HEK293T (cell line): ENCODE results near the gene HS6ST2.
A peak's percentile ranks its signal among the peaks of the same experiment; 100 is the strongest.

Experiments used
- CTCF ChIA-PET: fragments of 350-600 bp; formaldehyde crosslinking; extraction: SDS; loops from one replicate; lab custom pipeline; 2021; ENCODE audit warnings: antibody characterized with exemption, inconsistent platforms; lab: Yijun Ruan, JAX
- POLR2A ChIA-PET: fragments of 350-600 bp; formaldehyde crosslinking; extraction: SDS; loops from one replicate; lab custom pipeline; 2020; ENCODE audit warnings: antibody characterized with exemption, inconsistent platforms; lab: Yijun Ruan, JAX
- DNase-seq: peaks from one replicate; pipeline ENCODE4 v3.0.0; 2012; ENCODE audit warnings: mixed read lengths; ENCODE audit errors: extremely low spot score
- ARNT ChIP-seq: fragments of 450-650 bp; IDR thresholded peaks from 2 replicates; pipeline ENCODE4 v1.6.1; 2017; ENCODE audit warnings: mild to moderate bottlenecking
- BHLHE40 ChIP-seq: fragments of 450-650 bp; IDR thresholded peaks from 2 replicates; pipeline ENCODE4 v1.6.1; 2016; ENCODE audit warnings: mild to moderate bottlenecking, moderate library complexity, borderline replicate concordance
- CTBP1 ChIP-seq: fragments of 450-650 bp; IDR thresholded peaks from 2 replicates; pipeline ENCODE4 v1.6.1; 2016; ENCODE audit warnings: borderline replicate concordance
- ELF4 ChIP-seq: fragments of 450-650 bp; IDR thresholded peaks from 2 replicates; pipeline ENCODE4 v1.6.1; 2017; ENCODE audit warnings: antibody characterized with exemption
- FOXA1 ChIP-seq: fragments of 450-650 bp; IDR thresholded peaks from 2 replicates; pipeline ENCODE4 v1.6.1; 2016; ENCODE audit warnings: mild to moderate bottlenecking
- FOXK2 ChIP-seq: fragments of 450-650 bp; IDR thresholded peaks from 2 replicates; pipeline ENCODE4 v1.6.1; 2016; ENCODE audit warnings: mild to moderate bottlenecking
- FOXM1 ChIP-seq: fragments of 450-650 bp; IDR thresholded peaks from 2 replicates; pipeline ENCODE4 v1.6.1; 2017; ENCODE audit warnings: mild to moderate bottlenecking, borderline replicate concordance
- HDGF ChIP-seq: fragments of 450-650 bp; IDR thresholded peaks from 2 replicates; pipeline ENCODE4 v1.6.1; 2017; ENCODE audit warnings: antibody characterized with exemption, borderline replicate concordance
- L3MBTL2 ChIP-seq: fragments of 450-650 bp; conservative IDR thresholded peaks from 2 replicates; pipeline ENCODE4 v1.6.1; 2016; ENCODE audit warnings: mild to moderate bottlenecking
- LEF1 ChIP-seq: fragments of 450-650 bp; IDR thresholded peaks from 2 replicates; pipeline ENCODE4 v1.6.1; 2017; ENCODE audit warnings: mild to moderate bottlenecking, borderline replicate concordance
- NFRKB ChIP-seq: fragments of 450-650 bp; IDR thresholded peaks from 2 replicates; pipeline ENCODE4 v1.6.1; 2016; ENCODE audit warnings: mild to moderate bottlenecking, moderate library complexity
- SP1 ChIP-seq: fragments of 450-650 bp; IDR thresholded peaks from 2 replicates; pipeline ENCODE4 v1.6.1; 2017
- SUZ12 ChIP-seq: fragments of 450-650 bp; IDR thresholded peaks from 2 replicates; pipeline ENCODE4 v1.6.1; 2016; ENCODE audit warnings: mild to moderate bottlenecking
- TARDBP ChIP-seq: fragments of 450-650 bp; IDR thresholded peaks from 2 replicates; pipeline ENCODE4 v1.6.1; 2016
- ZNF384 ChIP-seq: fragments of 450-650 bp; IDR thresholded peaks from 2 replicates; pipeline ENCODE4 v1.6.1; 2016
- TF ChIP-seq, protein P1 (sequence below): fragments of 450-650 bp; IDR thresholded peaks from 2 replicates; pipeline ENCODE4 v1.6.1; 2016

The HS6ST2 gene

DNA sequence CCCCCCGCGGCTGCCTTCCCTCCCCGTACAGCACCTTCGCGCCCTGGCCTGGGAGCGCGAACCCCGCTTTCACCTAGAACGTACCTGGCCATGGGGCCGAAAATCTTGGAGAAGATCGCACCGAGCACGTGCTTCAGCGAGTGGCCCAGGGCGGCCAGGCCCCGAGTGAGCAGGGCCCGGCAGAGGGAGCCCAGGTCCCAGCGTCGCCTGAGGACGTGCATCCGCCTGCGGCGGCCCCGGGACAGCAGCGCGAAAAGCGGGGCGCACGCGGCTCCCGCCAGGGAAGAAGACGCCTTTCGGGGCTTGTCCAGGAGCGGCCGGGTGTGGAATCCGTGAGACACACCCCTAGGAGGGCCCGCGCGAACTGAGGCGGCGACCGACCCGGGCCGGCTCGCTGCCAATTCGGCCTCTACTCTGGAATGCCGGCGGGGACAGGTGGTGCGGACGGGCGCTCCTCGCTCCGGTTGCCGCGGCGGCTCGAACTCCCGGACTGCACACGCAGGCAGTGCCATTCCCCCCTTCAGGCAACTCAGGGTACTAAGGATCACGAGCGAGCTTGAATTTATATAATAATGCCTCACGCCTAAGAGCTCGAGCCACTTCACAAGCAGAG, at the start of gene HS6ST2:
Gene HS6ST2, minus strand, starts transcription at position 539 of the 613 bp plus-strand sequence.
- peak; percentile 71 for DNase-seq
- TF ChIP-seq ARNT (no peak), L3MBTL2 (peak; percentile 96), CTBP1 (no peak), ELF4 (no peak), LEF1 (0 out of 2 replicates have a peak, but pooled peaks have one; percentile 22)
- ChIA-PET CTCF (interaction anchor here (0.6 to 1.7 kb wide), 4 partner anchors 9 to 740 kb away, joined by 3 to 9 read pairs (median 5); no protein-coding TSS in a partner anchor), POLR2A (interaction anchor here (0.6 to 1.6 kb wide), 3 partner anchors 9 to 17 kb away, joined by 4 to 5 read pairs (median 4); no protein-coding TSS in a partner anchor)

DNA sequence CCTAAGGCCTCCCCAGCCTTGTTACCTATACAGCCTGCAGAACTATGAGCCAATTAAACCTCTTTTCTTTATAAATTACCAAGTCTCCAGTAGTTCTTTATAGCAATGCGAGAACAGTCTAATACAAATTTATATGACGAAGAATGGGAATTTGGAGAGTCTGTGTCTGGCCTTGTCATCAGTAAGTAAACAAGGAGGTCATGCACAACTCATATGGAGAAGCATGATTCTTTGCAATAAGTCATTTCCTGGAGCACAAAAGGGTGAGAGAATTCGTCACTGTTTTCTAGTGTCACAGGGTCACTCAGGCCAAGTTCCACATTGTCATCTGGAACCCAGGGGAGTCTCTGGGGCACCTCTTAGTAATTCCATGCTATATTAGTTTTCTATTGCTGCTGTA, 49.0 kb upstream of the HS6ST2 start:
- ChIA-PET CTCF (no interaction called here), POLR2A (no interaction called here)
- TF ChIP-seq LEF1 (no peak), ZNF384 (no peak), TARDBP (no peak), SUZ12 (no peak), FOXM1 (no peak), NFRKB (no peak), L3MBTL2 (no peak), ELF4 (no peak), ARNT (no peak)
- no peak for DNase-seq

DNA sequence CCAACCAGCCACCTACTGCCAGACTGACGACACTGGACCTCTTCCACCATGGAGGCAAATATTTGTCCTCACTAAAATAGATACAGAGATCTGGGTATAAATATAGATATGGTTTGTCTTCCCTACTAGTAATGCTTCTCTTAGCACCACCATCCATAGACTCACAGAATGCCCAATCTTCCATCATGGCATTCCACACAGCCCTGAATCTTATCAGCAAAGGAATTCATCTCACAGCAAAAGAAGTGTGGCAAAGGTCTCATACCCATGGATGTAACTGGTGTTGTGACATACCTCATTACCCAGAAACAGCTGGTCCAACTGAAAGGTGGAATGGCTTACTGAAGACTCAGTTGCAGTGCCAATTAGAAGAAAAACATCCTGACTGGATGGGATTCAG, 47.2 kb upstream of the HS6ST2 start:
- CTCF ChIA-PET: interaction anchor here (0.6 to 1.3 kb wide), 9 partner anchors 13 to 1162 kb away, joined by 3 to 7 read pairs (median 4); no protein-coding TSS in a partner anchor
- no peak for DNase-seq
- TF ChIP-seq ARNT (no peak), LEF1 (no peak), ELF4 (no peak), CTBP1 (no peak), FOXA1 (no peak), BHLHE40 (no peak), ZNF384 (no peak), FOXM1 (no peak), SUZ12 (no peak), SP1 (no peak), L3MBTL2 (no peak), FOXK2 (no peak), NFRKB (no peak), HDGF (no peak), TARDBP (no peak)
- TF ChIP-seq, protein P1, sequence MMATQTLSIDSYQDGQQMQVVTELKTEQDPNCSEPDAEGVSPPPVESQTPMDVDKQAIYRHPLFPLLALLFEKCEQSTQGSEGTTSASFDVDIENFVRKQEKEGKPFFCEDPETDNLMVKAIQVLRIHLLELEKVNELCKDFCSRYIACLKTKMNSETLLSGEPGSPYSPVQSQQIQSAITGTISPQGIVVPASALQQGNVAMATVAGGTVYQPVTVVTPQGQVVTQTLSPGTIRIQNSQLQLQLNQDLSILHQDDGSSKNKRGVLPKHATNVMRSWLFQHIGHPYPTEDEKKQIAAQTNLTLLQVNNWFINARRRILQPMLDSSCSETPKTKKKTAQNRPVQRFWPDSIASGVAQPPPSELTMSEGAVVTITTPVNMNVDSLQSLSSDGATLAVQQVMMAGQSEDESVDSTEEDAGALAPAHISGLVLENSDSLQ: no peak
- POLR2A ChIA-PET: no interaction called here

DNA sequence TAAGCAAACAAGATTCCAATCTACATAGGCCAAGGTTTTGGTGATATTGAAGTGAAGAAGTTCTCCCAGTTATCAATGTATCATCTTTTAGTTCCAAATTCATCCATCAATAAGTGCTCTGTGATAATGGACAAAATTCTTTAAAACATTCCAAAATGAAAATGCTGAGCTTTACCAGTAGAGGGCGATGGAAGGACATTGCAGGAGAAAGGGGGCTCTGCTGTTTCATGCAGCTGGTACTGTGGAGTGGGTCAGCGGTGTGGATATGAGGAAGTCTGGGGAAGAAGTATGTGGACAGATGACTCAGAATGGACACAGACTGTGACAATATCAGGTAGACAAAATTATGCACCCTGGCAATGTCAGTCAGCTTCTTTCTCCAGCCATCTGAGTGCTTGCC, 46.6 kb upstream of the HS6ST2 start:
- POLR2A ChIA-PET: no interaction called here
- TF ChIP-seq SP1: no peak
- TF ChIP-seq ELF4: no peak
- no peak for TF ChIP-seq HDGF
- TF ChIP-seq FOXK2: no peak
- TF ChIP-seq CTBP1: no peak
- TF ChIP-seq, protein P1: no peak
- no peak for TF ChIP-seq ARNT
- peak; percentile 52 for DNase-seq
- CTCF ChIA-PET: interaction anchor here (0.6 to 1.3 kb wide), 13 partner anchors 13 to 1162 kb away, joined by 3 to 7 read pairs (median 4); no protein-coding TSS in a partner anchor

DNA sequence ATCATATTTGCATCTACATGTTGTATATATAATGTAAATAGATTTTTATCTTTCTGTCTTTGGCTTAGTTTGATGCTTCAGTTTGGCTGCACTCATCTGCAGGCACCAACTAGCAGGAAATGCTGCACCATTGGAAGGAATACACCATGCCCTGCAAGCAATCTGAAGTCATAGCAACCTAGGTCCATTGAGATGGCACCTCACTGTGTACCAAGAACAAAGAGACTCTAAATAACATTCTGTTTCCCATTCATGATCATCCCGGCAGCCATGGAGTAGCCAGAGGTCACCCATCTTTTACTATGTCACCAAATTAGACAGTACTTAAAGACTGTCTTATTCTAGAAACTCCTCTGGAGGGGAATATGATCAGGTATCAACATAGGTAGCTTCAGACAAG, 40.8 kb upstream of the HS6ST2 start:
- TF ChIP-seq ARNT: no peak
- no peak for TF ChIP-seq SUZ12
- TF ChIP-seq TARDBP: no peak
- DNase-seq: no peak
- ChIA-PET CTCF (no interaction called here), POLR2A (no interaction called here)

DNA sequence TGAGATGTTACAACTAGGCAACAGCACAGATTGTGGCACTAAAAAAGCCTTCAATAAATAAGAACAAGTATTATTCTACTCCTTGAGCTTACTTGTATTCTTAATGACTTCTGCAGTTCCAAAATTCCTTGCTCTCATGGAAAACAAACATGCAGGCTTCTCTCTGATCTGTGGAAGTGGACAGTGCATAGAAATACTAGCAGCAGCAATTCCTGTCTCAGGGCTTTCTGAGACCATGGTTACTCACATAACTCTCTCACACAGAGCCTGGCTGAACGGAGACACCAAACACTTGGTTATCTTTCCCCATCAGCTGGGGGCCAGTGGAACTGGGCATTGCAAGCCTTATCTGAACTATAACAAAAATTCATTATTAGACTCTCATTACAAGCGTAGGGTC, 32.4 kb upstream of the HS6ST2 start:
- TF ChIP-seq TARDBP: no peak
- TF ChIP-seq NFRKB: no peak
- no peak for TF ChIP-seq FOXM1
- TF ChIP-seq HDGF: no peak
- no peak for TF ChIP-seq SP1
- no peak for TF ChIP-seq FOXA1
- no peak for TF ChIP-seq CTBP1
- TF ChIP-seq ELF4: no peak
- no peak for TF ChIP-seq ARNT
- no peak for TF ChIP-seq ZNF384
- no peak for TF ChIP-seq LEF1
- TF ChIP-seq, protein P1: no peak
- no peak for TF ChIP-seq SUZ12
- no peak for TF ChIP-seq FOXK2
- TF ChIP-seq L3MBTL2: no peak
- TF ChIP-seq BHLHE40: no peak
- CTCF ChIA-PET: no interaction called here
- DNase-seq: no peak
- POLR2A ChIA-PET: no interaction called here
